Lower leg skin (tissue), 4 donors: ENCODE measurements around the gene DHX57. TPM values are rescaled to one million over a fixed set of nuclear protein-coding genes. Genes with fewer than 3 reads are reported as not detected.
"Not testable (repeated sequence)": the region's sequence is repeated elsewhere in the genome, so short reads cannot be mapped to it uniquely, and the experiment has no call there.

Source experiments
- DNase-seq, 2 donors: peaks; one replicate each; pipeline ENCODE4 v3.0.0-alpha.2; 2019; ENCODE audit warnings: low spot score in 2 of 2
- H3K4me3 ChIP-seq: fragments of 200-600 bp; sonication (generic); 2 replicates; pipeline ENCODE4 v1.5.1; 2017; ENCODE audit warnings: mild to moderate bottlenecking, low read depth; ENCODE audit not compliant: poor library complexity, severe bottlenecking
- CTCF ChIP-seq, 3 donors: fragments of 450-650 bp; IDR thresholded peaks; one replicate each; pipeline ENCODE4 v1.5.1; 2016; ENCODE audit warnings: antibody characterized with exemption in 3 of 3, mild to moderate bottlenecking in 3 of 3, moderate library complexity in 2 of 3
- POLR2A ChIP-seq, 2 donors: fragments of 450-650 bp; IDR thresholded peaks; one replicate each; pipeline ENCODE4 v1.6.1; 2016 to 2017; ENCODE audit warnings: antibody characterized with exemption in 2 of 2, mild to moderate bottlenecking in 1 of 2, moderate library complexity in 1 of 2
- WGBS, 2 donors: methylation state at CpG; one replicate each; pipeline ENCODE4 v1.1.5; 2018; 5-methylcytosine and 5-hydroxymethylcytosine counted together
- intact Hi-C: fragments of 100-400 bp; cut with DNase I; formaldehyde crosslinking; loops from one replicate; pipeline ENCODE4 v1.15.0; 2023; ENCODE audit warnings: low total_unique reads
- total RNA-seq, 4 donors: library from RNA; depleted of rRNA; stranded (reverse); fragments of >200 nt; gene quantifications; one replicate each; pipeline ENCODE4 v1.1.0, GENCODE V29; 2016

Gene DHX57
- total RNA-seq, 4 donors from 2014 or later = 6.8 to 19.9 (median 15.8) TPM

- WGBS, 2 donors = 47 to 54% methylated on average over 5 of the region's 5 CpGs
Observed at GRCh38 chr2:38765551-38765950, 110.2 kb downstream of the DHX57 start.

GRCh38 chr2:38765149-38765548, 110.6 kb downstream of the DHX57 start:
- DNase-seq = no peak
- intact Hi-C loops = no loop called here
- TF ChIP-seq CTCF (IDR thresholded peaks at IDR 0.05) (no peak), POLR2A (IDR thresholded peaks at IDR 0.05) (no peak)
- 51 to 52% methylated on average over 4 of the region's 4 CpGs for WGBS, 2 donors
- no peak overlapping the region for H3K4me3 ChIP-seq

More at GRCh38 chr2:38765551-38765950, 110.2 kb downstream of the DHX57 start:
- H3K4me3 ChIP-seq = no peak overlapping the region
- intact Hi-C loops = no loop called here
- no peak for DNase-seq
- no peak for TF ChIP-seq POLR2A (IDR thresholded peaks at IDR 0.05)
- no peak for TF ChIP-seq CTCF (IDR thresholded peaks at IDR 0.05)

- intact Hi-C loops = no loop called here
- 94 to 96% methylated on average over 4 of the region's 4 CpGs for WGBS, 2 donors
- TF ChIP-seq CTCF (IDR thresholded peaks at IDR 0.05) (no peak), POLR2A (IDR thresholded peaks at IDR 0.05) (no peak)
- no peak for DNase-seq
- no peak overlapping the region for H3K4me3 ChIP-seq
Observed at GRCh38 chr2:38763728-38764127, 112.0 kb downstream of the DHX57 start.

- TF ChIP-seq CTCF (IDR thresholded peaks at IDR 0.05) (no peak), POLR2A (IDR thresholded peaks at IDR 0.05) (no peak)
- DNase-seq = no peak
- no peak overlapping the region for H3K4me3 ChIP-seq
- intact Hi-C loops = no loop called here
- WGBS, 2 donors = 75 to 82% methylated on average over 2 of the region's 2 CpGs
Observed at GRCh38 chr2:38763228-38763627, 112.5 kb downstream of the DHX57 start.

GRCh38 chr2:38755891-38756290, 119.8 kb downstream of the DHX57 start:
- WGBS, 2 donors = 60 to 91% methylated on average over 1 to 14 of the region's 31 CpGs
- H3K4me3 ChIP-seq, intact Hi-C loops, DNase-seq: not testable (repeated sequence)

- DNase-seq = no peak
- intact Hi-C loops = no loop called here
- no peak overlapping the region for H3K4me3 ChIP-seq
- 45 to 50% methylated on average over 3 of the region's 3 CpGs for WGBS, 2 donors
- TF ChIP-seq CTCF (IDR thresholded peaks at IDR 0.05) (no peak), POLR2A (IDR thresholded peaks at IDR 0.05) (no peak)
Observed at GRCh38 chr2:38754506-38754905, 121.2 kb downstream of the DHX57 start.
